HepG2 (cell line): Measurements from ENCODE around the gene MCMBP. TPM values are rescaled to one million over a fixed set of nuclear protein-coding genes. Genes with fewer than 3 reads are reported as not detected.

Source experiments
- ETV5 ChIP-seq: IDR thresholded peaks from 2 replicates; pipeline ENCODE4 v1.6.1; 2018; ENCODE audit warnings: missing biosample characterization, missing genetic modification reagents, inconsistent platforms, borderline replicate concordance
- FOXA1 ChIP-seq, 2 experiments: fragments of 450-650 bp in 1 of 2; sonication (generic) in 1 of 2; formaldehyde crosslinking in 1 of 2; IDR thresholded peaks; 2 replicates each; pipeline versions ENCODE4 v1.4.0 to v1.6.1; 2016 to 2020; ENCODE audit warnings: missing genetic modification reagents in 1 of 2
- HDAC1 ChIP-seq: sonication (generic); formaldehyde crosslinking; IDR thresholded peaks from 2 replicates; pipeline ENCODE4 v1.5.1; 2020; ENCODE audit warnings: mild to moderate bottlenecking, missing genetic modification reagents
- JDP2 ChIP-seq: sonication (generic); formaldehyde crosslinking; IDR thresholded peaks from 2 replicates; pipeline ENCODE4 v1.8.1; 2022; ENCODE audit warnings: missing genetic modification reagents, borderline replicate concordance
- KDM2A ChIP-seq: sonication (generic); formaldehyde crosslinking; IDR thresholded peaks from 2 replicates; pipeline ENCODE4 v1.4.0; 2020; ENCODE audit warnings: low read depth, missing genetic modification reagents, borderline replicate concordance
- KDM4B ChIP-seq: sonication (generic); formaldehyde crosslinking; IDR thresholded peaks from 2 replicates; pipeline ENCODE4 v1.4.0; 2020; ENCODE audit warnings: missing genetic modification reagents
- KLF13 ChIP-seq: sonication (generic); formaldehyde crosslinking; IDR thresholded peaks from 2 replicates; pipeline ENCODE4 v1.4.0; 2020; ENCODE audit warnings: mild to moderate bottlenecking, missing genetic modification reagents
- LCORL ChIP-seq, 2 experiments: fragments of 450-650 bp in 1 of 2; sonication (generic) in 1 of 2; formaldehyde crosslinking in 1 of 2; IDR thresholded peaks; 2 replicates each; pipeline versions ENCODE4 v1.5.0 to v1.6.1; 2017 to 2020; ENCODE audit warnings: antibody characterized with exemption in 1 of 2, missing genetic modification reagents in 1 of 2
- POLR2AphosphoS2 ChIP-seq: IDR thresholded peaks from 2 replicates; pipeline ENCODE4 v1.6.1; 2011; ENCODE audit warnings: low read depth, low read length, improper control_type of control experiment
- POLR2G ChIP-seq: fragments of 200-400 bp; formaldehyde crosslinking; IDR thresholded peaks from 2 replicates; pipeline ENCODE4 v1.6.1; 2018; ENCODE audit warnings: mild to moderate bottlenecking, low read depth, low read length, moderate library complexity
- RARA ChIP-seq: IDR thresholded peaks from 2 replicates; pipeline ENCODE4 v1.6.1; 2016; ENCODE audit warnings: missing genetic modification reagents, missing compliant biosample characterization
- SALL1 ChIP-seq: sonication (generic); formaldehyde crosslinking; IDR thresholded peaks from 2 replicates; pipeline ENCODE4 v1.8.0; 2022; ENCODE audit warnings: mild to moderate bottlenecking, missing genetic modification reagents
- TCF7 ChIP-seq: sonication (generic); IDR thresholded peaks from 2 replicates; pipeline ENCODE4 v1.6.1; 2016; ENCODE audit warnings: antibody characterized with exemption, low read depth
- ZBTB42 ChIP-seq: sonication (generic); formaldehyde crosslinking; IDR thresholded peaks from 2 replicates; pipeline ENCODE4 v1.5.0; 2020; ENCODE audit warnings: mild to moderate bottlenecking, missing genetic modification reagents
- ZBTB7A ChIP-seq: sonication (generic); formaldehyde crosslinking; IDR thresholded peaks from 2 replicates; pipeline ENCODE4 v1.8.0; 2022; ENCODE audit warnings: mild to moderate bottlenecking, missing genetic modification reagents
- ZNF644 ChIP-seq: IDR thresholded peaks from 2 replicates; pipeline ENCODE4 v1.6.1; 2016; ENCODE audit warnings: low read depth
- ZNF724P ChIP-seq: sonication (generic); formaldehyde crosslinking; IDR thresholded peaks from 2 replicates; pipeline ENCODE4 v1.8.0; 2022; ENCODE audit warnings: missing genetic modification reagents, borderline replicate concordance
- polyA plus RNA-seq, 8 experiments: library from polyadenylated mRNA; depleted of rRNA in 3 of 8; stranded (reverse) in 7 of 8; unstranded in 1 of 8; fragments of >200 nt; fragmentation: Illumina TruSeq in 4 of 8; extraction: Trizol in 4 of 8; gene quantifications; 2 replicates each; pipeline versions ENCODE4 v1.2.1 to v1.2.3, GENCODE V29; 2011 to 2016; ENCODE audit warnings: low read depth in 4 of 8, missing spikeins in 1 of 8, mixed read lengths in 1 of 8; ENCODE audit not compliant: insufficient read depth in 1 of 8
- total RNA-seq, 5 experiments: library from RNA; depleted of rRNA; stranded (reverse); fragments of >200 nt; fragmentation: Illumina TruSeq; extraction: Trizol; gene quantifications; 2 replicates each; pipeline ENCODE4 v1.2.3, GENCODE V29; 2016; ENCODE audit warnings: low read depth in 1 of 5
- TF ChIP-seq, protein P1 (sequence below): sonication (generic); formaldehyde crosslinking; IDR thresholded peaks from 2 replicates; pipeline ENCODE4 v1.4.0; 2020; ENCODE audit warnings: mild to moderate bottlenecking, missing genetic modification reagents
- TF ChIP-seq, protein P2 (sequence below), 2 experiments: sonication (generic) in 1 of 2; formaldehyde crosslinking in 1 of 2; IDR thresholded peaks; 2 replicates each; pipeline versions ENCODE4 v1.4.0 to v1.6.1; 2016 to 2020; ENCODE audit warnings: borderline replicate concordance in 1 of 2, low read depth in 1 of 2, mild to moderate bottlenecking in 1 of 2, missing genetic modification reagents in 1 of 2
- TF ChIP-seq, protein P3 (sequence below): sonication (generic); formaldehyde crosslinking; IDR thresholded peaks from 2 replicates; pipeline ENCODE4 v1.4.0; 2020; ENCODE audit warnings: missing genetic modification reagents
- TF ChIP-seq, protein P4 (sequence below): sonication (generic); formaldehyde crosslinking; IDR thresholded peaks from 2 replicates; pipeline ENCODE4 v1.5.0; 2020; ENCODE audit warnings: missing genetic modification reagents

MCMBP gene
- total and polyA plus RNA-seq, 2 of the 13 experiments (the other 11 are each of a cell fraction or from before 2014, with no cell fraction given): 35.7 to 62.4 TPM

DNA sequence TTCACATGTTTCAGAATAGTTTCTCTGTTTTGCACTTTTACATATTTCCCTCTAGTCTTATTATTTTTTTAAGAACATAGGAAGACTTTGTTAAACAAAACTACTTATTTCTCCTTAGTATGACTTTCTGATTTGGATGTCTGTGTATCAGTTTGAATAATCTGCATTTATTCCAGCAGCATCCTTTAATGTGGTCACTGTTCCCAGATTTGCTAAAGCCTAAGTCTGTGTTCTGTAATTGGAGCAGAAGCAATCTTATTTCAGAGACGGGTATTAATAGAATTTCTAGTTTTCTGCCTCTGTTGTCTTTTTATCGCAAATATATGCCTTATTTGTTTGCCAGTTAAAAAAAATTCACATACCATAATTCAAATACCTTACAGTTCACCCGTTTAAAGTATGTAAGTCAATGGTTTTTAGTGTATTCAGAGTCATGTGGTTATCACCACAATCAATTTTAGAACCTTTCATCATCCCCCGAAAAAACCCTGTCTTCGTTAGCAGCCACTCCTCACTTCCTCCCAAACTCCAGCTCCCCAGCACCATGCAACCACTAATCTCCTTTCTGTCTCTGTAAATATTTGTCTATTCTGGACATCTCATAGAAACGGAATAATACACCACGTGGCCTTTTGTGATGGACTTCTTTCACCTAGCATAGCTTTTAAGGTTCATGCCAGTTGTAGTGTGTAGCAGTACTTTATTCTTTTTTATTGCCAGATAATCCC is 88.1 kb downstream of the MCMBP start (continued):
- TF ChIP-seq KDM2A (CRISPR knock-in tag) (no peak), POLR2G (no peak), KDM4B (CRISPR knock-in tag) (no peak), HDAC1 (no peak), ETV5 (peak; percentile 68; the same call in 1 of the 2 replicates), ZNF644 (CRISPR knock-in tag) (0 out of 2 replicates have a peak, but pooled peaks have one; percentile 22), ZBTB7A (no peak), RARA (CRISPR knock-in tag) (peak; percentile 26; the same call in 1 of the 2 replicates), SALL1 (CRISPR knock-in tag) (peak; percentile 39; the same call in 1 of the 2 replicates), KLF13 (CRISPR knock-in tag) (no peak), JDP2 (CRISPR knock-in tag) (no peak), FOXA1 (IDR thresholded peaks at IDR 0.05) (no peak), FOXA1 (CRISPR knock-in tag; IDR thresholded peaks at IDR 0.05) (peak; percentile 50; the same call in 1 of the 2 replicates), TCF7 (peak; percentile 56), POLR2AphosphoS2 (no peak), ZBTB42 (no peak), LCORL (IDR thresholded peaks at IDR 0.05) (peak; percentile 84), LCORL (CRISPR knock-in tag; IDR thresholded peaks at IDR 0.05) (no peak), ZNF724P (CRISPR knock-in tag) (no peak)
- TF ChIP-seq, protein P1, sequence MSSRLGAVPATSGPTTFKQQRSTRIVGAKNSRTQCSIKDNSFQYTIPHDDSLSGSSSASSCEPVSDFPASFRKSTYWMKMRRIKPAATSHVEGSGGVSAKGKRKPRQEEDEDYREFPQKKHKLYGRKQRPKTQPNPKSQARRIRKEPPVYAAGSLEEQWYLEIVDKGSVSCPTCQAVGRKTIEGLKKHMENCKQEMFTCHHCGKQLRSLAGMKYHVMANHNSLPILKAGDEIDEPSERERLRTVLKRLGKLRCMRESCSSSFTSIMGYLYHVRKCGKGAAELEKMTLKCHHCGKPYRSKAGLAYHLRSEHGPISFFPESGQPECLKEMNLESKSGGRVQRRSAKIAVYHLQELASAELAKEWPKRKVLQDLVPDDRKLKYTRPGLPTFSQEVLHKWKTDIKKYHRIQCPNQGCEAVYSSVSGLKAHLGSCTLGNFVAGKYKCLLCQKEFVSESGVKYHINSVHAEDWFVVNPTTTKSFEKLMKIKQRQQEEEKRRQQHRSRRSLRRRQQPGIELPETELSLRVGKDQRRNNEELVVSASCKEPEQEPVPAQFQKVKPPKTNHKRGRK (CRISPR knock-in tag): no peak
- TF ChIP-seq, protein P2, sequence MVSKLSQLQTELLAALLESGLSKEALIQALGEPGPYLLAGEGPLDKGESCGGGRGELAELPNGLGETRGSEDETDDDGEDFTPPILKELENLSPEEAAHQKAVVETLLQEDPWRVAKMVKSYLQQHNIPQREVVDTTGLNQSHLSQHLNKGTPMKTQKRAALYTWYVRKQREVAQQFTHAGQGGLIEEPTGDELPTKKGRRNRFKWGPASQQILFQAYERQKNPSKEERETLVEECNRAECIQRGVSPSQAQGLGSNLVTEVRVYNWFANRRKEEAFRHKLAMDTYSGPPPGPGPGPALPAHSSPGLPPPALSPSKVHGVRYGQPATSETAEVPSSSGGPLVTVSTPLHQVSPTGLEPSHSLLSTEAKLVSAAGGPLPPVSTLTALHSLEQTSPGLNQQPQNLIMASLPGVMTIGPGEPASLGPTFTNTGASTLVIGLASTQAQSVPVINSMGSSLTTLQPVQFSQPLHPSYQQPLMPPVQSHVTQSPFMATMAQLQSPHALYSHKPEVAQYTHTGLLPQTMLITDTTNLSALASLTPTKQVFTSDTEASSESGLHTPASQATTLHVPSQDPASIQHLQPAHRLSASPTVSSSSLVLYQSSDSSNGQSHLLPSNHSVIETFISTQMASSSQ (IDR thresholded peaks at IDR 0.05; ENCODE audit: low read depth): no peak
- TF ChIP-seq, protein P2 (CRISPR knock-in tag; IDR thresholded peaks at IDR 0.05; ENCODE audit: borderline replicate concordance): no peak
- TF ChIP-seq, protein P3, sequence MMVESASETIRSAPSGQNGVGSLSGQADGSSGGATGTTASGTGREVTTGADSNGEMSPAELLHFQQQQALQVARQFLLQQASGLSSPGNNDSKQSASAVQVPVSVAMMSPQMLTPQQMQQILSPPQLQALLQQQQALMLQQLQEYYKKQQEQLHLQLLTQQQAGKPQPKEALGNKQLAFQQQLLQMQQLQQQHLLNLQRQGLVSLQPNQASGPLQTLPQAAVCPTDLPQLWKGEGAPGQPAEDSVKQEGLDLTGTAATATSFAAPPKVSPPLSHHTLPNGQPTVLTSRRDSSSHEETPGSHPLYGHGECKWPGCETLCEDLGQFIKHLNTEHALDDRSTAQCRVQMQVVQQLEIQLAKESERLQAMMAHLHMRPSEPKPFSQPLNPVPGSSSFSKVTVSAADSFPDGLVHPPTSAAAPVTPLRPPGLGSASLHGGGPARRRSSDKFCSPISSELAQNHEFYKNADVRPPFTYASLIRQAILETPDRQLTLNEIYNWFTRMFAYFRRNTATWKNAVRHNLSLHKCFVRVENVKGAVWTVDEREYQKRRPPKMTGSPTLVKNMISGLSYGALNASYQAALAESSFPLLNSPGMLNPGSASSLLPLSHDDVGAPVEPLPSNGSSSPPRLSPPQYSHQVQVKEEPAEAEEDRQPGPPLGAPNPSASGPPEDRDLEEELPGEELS (CRISPR knock-in tag): peak; percentile 81
- TF ChIP-seq, protein P4, sequence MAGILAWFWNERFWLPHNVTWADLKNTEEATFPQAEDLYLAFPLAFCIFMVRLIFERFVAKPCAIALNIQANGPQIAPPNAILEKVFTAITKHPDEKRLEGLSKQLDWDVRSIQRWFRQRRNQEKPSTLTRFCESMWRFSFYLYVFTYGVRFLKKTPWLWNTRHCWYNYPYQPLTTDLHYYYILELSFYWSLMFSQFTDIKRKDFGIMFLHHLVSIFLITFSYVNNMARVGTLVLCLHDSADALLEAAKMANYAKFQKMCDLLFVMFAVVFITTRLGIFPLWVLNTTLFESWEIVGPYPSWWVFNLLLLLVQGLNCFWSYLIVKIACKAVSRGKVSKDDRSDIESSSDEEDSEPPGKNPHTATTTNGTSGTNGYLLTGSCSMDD (CRISPR knock-in tag): no peak
